Stimulated activated CD4-positive, alpha-beta T cell treated with anti-CD3 and anti-CD28 coated beads, Interleukin-15, amount 100 ng/mL, for 1 hour (primary cell): ENCODE data around the gene EPC1.
"Not testable (repeated sequence)": the region's sequence is repeated elsewhere in the genome, so short reads cannot be mapped to it uniquely, and the experiment has no call there.

Source experiments
- DNase-seq, 2 donors: peaks; one replicate each; pipeline ENCODE4 v3.0.0-alpha.2; 2020; ENCODE audit warnings: low read depth in 1 of 2, low spot score in 1 of 2

Gene EPC1, protein sequence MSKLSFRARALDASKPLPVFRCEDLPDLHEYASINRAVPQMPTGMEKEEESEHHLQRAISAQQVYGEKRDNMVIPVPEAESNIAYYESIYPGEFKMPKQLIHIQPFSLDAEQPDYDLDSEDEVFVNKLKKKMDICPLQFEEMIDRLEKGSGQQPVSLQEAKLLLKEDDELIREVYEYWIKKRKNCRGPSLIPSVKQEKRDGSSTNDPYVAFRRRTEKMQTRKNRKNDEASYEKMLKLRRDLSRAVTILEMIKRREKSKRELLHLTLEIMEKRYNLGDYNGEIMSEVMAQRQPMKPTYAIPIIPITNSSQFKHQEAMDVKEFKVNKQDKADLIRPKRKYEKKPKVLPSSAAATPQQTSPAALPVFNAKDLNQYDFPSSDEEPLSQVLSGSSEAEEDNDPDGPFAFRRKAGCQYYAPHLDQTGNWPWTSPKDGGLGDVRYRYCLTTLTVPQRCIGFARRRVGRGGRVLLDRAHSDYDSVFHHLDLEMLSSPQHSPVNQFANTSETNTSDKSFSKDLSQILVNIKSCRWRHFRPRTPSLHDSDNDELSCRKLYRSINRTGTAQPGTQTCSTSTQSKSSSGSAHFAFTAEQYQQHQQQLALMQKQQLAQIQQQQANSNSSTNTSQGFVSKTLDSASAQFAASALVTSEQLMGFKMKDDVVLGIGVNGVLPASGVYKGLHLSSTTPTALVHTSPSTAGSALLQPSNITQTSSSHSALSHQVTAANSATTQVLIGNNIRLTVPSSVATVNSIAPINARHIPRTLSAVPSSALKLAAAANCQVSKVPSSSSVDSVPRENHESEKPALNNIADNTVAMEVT

DNA sequence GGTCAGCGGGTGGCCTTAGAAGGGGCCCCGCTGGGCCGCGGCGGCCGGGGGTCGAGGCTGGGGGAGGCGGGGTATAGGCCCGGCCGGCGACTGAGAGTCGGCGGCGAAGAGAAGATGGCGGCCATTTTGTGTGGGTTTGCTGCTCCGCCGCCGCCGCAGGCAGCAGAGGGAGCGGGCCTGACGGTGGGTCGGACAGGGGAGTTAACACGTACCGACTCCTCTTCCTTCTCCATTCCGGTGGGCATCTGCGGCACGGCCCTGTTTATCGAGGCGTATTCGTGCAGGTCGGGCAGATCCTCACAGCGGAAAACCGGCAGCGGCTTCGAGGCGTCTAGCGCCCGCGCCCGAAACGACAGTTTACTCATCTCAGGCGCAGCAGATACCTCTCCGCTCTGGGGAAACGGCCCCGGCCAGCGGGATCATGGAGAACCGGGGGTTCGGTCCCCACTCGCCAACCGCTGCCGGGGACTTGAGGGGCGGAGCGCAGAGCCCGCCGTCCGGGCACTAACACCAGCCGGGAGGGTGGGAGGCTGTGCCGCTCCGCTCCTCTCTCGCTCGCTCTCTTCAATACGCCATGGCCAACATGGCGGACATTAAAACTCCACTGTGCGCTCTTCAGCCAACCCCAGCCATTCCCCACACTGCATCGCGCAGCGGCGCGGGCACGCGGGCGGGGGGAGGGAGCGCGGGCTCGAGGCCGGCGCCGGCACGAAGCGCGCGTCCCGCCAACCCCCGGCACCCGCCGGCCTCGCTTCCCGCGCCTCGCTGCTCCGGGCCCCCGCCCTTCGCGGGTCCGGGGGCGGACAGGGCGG is at the start of gene EPC1:
Gene EPC1, minus strand, starts transcription at position 608 of the 812 bp plus-strand sequence. Its CDS starts 243 bp downstream, at position 365.
- peak; percentile 77 to 83 for DNase-seq

DNA sequence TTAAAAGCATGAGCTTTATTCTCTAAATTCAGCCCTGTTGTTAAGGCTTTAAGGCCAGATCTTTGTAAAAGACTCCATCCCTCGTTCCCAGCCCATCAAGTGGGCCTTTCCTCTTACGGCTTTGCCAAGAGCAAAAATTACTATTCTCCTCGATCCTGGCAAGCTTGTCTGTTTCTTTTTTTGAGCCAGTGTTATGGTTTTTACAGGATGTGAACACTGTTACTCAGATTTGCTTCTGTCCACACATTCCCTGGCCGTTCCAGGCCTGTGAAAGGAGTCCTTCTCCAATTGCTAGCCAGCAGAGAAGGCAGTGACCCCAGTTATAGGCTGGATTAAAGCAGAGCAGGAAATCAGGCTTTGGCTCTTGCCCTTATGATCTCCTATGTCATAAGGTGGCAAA is 47.0 kb upstream of the EPC1 start:
- no peak for DNase-seq

DNA sequence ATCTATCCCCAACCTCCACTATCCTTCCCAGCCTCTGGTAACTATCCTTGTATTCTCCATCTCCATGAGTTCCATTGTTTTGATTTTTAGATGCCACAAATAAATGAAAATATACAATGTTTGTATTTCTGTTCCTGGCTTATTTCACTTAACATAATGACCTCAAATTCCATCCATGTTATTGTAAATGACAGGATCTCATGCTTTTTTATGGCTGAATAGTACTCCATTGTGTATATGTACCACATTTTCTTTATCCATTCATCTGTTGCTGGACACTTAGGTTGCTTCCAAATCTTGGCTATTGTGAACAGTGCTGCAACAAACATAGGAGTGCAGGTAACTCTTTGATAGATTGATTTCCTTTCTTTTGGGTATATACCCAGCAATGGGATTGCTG is 45.3 kb upstream of the EPC1 start:
- not testable (repeated sequence) for DNase-seq

DNA sequence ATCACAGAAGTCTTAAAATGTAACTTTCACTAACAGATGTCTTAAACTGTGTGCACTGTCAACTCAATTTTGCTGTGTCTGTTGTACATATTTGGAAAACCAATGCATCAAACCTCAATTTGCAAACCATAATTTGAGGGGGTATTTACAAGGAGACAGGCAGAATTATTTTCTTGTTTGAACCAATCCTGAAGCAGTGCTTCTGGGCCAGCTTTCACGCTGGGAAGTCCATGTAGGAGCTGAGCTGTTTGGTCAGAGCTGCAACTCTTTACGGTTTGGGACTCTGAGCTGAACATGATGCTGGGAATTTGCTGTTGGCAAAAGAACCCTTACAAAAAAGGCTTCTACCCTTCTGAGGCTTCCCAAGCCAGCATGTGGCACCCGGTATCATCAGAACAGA is 43.2 kb upstream of the EPC1 start:
- no peak for DNase-seq

DNA sequence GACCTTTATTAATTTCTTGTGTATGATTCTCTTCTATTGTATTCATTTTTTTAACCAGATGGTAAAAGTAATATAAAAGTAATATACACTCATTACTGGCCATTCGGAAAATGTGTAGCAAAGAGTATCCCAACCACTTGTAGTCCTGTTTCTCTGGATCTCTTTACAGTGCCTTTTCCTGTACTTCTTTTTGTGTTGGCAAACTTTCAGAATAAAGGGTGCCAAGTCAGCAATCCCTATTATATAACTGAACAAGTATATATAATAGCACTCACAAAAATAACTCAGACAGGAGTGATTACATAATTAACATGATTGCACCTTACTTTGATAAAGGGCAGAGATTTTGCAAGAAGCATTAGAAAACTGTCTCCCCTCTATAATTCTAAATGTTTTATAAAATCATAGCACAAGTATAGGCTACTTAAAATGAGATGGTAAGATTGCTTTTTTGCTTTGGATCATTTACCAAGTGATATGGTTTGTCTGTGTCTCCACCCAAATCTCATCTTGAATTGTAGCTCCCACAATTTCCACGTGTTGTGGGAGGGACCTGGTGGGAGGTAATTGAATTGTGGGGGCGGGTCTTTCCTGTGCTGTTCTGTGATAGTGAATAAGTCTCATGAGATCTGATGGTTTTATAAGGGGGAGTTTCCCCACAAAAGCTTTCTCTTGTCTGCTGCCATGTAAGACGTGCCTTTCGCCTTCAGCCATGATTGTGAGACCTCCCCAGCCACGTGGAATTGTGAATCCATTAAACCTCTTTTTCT is 41.5 kb upstream of the EPC1 start:
- no peak for DNase-seq

DNA sequence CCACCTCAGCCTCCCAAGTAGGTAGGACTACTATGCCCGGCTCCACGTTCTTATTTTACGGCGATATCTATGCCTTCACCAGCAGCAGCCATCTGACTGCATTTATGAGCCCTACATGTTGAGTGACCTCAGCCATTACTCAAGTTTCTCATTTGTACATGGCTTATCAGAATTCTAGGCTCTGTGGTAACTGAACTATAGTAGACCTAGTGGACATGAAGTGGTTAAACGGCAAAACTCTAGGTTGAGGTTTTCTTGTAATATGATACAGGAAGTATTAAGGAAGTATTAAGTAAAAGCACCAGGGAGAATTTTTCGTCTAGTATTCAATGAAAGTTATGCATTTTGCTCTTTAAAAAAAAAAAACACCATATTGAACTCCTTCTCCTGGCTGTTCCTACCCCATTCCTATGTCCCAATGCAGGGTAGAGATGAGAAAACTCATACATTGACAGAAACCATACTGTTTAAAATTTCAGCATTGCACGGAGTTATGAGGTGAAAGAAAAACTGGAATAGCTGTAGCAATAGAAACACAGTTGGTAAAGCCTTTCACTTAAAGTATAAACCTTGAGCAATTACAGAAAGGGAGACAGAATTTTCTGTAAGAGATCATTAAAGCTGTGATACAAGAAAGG is 39.8 kb upstream of the EPC1 start:
- DNase-seq: no peak

DNA sequence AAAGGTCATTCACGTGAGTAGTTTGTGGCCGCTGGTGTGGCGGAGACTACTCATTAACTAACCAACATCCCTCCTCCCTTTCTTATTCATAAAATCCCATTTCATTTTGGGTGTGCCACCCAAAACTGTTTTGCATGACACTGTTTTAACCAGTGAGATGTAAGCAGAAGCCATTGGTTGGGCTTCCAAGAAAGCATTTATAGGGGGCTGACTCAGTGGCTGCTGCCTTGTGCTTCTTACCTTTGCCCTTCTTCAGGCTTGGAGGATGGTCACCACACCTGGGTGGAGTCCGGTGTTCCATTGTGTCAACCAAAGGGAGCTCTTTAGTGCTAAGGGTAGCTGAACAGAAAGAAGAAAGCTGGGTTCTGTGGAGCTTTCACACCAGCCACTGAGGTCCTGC is 37.2 kb upstream of the EPC1 start:
- no peak for DNase-seq

DNA sequence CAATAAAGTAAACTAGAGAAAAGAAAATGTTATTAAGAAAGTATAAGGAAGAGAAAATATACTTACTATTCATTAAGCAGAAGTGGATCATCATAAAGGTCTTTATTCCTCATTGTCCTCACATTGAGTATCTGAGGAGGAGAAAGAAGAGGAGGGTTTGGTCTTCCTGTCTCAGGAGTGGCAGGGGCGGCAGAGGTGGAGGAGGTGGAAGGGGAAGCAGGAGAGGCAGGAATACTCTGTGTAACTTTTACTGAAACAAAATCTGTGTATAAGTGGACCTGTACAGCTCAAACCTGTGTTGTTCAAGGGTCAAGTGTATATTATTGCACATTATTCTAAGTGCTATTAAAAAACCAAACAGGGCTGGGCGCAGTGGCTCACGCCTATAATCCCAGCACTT is 34.2 kb upstream of the EPC1 start:
- no peak for DNase-seq

DNA sequence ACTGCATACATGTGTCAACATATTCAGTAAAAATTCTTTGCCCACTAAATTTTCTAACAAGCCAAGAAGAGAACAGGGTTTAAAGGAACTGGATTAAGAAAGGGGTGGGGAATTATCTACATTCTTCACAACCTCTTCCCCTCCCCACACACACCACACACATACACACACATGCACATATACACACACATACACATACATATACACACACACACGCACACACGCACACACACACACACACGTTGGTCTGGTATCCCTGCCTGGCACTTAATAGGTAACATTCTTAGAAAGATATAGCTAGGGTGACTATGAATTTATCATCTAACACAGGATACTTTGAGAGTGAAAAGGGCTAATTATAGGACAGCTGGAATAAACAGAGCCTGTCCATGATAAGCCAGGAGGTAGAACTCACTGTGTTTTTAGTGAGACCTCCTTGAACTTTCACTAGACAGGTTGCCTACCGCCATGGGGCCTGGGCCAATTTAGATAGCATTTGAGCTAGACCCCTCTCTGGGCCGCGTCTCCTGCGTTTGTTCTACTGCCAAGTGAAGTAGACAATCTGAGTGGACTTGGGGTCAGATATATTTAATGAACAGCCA is 33.1 kb upstream of the EPC1 start:
- no peak for DNase-seq

DNA sequence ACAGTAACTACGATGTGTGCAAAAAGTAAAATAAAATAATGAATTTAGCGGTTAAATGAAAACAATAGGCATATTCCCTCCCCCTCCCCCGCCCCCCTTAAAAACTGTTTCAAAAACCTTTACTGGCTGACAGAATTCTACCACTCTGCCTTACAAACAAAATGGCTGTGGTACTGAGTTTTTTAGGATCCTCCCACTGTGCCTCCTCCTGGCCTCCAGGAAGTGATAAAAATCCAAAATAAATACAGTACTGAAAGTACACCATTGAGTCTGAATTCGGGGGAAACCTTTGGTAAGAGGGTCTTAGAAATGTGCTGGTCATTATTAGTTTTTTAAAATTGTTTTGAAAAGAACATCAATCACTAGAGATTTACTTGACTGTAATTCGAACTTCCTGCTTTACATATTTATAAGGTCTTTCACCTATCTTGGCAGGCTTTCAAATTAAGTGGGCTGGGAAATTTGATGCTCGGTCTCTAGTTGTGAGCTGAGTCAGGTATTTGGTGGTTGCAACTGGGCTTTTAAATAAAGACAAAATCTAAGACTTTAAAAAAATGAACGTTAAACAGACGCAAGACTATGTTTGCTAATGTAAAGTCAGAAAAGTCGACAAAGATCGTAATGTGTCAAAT is 32.5 kb upstream of the EPC1 start:
- DNase-seq: no peak

DNA sequence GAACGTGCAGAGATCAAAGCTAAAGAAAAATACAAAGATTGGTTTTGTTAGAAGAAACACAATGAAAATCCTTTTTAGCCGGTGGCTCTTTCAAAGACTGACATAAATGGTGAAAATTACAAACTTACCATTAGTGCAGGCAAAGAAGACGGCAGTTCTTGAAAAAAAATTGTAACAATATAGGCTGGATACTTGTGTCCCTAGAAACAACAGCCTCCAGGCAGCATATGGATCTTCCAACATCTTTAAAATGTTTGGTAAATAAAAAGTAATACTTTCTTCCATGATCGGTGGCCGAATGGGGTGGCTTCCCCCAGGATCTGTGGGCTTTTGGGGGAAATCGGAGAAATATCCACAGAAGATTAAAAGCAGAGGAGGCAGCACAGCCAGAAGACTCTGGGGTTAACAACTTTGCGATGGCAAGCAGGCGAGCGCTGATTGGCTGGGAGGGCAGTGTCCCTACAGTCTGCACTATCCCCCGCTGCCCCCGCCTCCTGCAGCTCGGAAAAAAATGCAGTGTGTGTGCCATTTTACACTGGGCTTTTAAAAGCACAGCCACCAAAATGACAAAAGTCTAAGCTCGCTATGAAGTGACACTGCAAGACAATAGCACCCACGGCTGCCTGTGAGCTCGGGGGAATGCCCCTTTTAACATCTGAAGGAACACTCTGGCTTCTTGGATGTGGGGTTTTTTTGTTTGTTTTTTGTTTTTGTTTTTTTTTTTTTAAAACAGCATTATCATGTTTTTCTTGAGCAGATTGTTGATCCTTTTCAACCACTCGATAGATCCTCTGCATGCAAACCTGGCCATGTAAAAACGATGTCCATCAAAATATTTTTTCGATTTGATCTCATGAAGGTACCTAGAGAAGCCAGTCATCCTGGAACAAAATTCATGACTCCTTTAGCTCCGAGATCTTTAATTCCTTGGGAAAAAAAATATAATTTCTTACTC is 31.7 kb upstream of the EPC1 start:
- DNase-seq: peak; percentile 81

DNA sequence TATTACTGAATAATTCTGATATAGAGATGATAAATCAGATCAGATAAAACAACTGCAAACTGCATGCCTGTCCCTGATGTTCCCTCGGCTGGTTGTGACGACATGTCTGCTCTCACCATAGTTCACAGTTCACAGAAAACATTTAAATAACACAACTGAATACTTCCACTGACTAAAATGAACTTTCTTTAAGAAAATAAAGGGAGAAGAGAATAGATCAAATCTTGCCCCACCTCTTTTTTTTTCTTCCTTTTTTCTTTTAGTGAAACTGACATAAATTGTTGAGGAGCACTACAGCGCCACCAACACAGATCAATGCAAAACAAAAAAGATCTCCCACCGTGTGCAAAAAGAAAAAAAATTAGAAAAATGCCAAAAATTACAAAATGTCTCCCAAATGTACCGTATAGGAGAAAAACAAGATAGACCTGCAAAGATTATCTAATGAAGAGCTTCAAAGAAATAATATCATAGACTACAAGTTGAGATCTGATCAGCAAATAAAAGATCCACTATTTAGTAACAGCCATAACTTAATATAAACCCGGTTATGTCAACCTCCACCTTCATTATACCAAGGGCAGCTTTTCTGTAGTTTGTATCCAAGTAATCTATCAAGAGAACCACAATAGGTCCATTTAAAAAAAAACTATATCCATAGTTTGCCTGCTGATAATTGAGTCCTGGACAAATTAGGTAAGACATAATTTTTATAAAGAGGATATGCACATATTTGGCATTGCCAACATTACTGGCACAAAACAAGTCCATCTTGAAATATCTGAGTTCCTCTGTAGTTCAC is 30.7 kb upstream of the EPC1 start:
- no peak for DNase-seq

DNA sequence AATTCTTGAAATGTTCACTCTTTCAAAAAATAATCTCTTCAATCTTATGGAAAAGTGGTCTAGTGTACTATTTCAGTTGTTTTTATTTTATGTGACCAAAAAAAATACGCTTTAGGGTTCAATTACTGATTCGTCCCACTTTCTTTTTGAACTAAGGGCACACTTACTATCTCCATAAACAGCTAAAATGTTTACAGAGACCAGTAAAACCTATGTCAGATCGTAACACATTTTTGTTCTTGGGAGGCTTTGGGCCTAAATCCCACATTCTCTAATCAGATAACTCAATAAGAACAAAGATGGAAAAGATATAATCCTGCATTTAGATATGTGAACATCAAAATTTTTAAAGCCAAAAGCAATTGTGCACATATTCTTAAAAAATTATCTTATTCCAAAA is 29.8 kb upstream of the EPC1 start:
- no peak for DNase-seq

DNA sequence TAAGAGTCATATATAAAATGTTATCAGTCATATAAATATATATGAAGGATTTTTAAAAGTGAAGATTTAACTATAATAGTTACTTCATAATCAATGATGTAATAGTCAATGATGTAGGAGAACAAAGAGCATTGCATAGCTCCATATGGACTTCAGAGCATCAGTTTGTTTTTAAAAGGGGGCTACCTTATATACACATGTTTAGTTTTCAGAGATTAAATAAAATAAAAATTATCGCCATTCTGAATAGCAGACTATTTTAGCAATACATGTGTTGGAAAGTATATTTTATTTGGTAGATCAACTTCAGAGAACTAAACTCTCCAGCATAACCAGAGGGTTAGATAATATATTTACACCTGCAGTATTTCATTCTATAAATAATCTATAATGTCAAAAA is 29.1 kb upstream of the EPC1 start:
- no peak for DNase-seq

DNA sequence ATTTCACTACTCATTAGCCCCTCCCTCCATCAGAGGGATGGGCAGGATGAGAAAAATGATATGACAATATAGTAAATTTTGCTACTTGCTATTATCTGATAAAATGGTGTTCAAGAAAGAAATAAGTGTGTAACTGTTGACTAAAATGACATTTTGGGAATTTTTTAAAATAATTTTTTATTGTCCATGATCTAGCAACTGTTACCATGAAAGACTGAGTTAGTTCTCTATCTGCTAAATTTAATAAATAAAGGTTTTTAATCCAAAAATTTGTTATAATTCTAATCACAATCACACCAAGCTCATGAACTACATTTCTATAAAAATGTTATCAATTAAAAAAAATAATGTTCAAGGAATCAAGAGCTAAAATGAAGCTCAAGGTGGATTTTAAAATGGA is 28.7 kb upstream of the EPC1 start:
- no peak for DNase-seq

DNA sequence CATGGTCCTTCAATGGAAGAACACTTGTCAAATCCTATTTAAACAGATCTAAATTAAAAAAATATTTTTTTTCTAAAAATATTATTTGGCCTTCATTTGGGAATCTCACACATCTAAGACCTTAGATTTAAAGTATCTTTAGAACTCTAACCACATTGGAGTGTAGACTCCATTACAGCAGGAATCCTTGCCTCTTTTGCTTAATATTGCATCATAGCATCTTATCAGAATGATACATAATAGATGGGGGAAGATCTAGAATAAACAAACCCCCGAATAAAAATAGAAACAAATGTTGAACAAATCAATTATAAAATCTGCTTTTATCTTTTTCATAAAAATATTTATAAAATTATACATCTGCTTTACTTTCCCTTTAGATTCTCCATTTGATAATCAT is 27.6 kb upstream of the EPC1 start:
- DNase-seq: no peak

DNA sequence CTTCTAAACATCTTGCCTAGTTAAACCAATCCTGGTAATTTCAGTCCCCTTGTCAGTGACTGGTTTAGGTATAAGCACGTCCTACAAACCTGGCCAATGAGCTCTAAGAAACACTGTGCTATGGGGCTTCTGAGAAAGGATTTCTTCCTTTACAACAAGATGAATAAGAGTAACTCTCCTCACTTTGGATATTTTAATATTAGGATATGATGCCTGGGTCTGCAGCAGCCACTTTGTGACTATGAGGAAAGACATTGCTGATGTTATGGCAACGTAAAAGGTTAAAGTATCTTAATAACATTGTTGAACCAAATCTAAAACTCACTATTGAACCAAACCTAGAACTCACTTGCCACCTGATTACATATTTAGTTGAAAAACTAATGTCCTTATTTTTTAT is 26.5 kb upstream of the EPC1 start:
- DNase-seq: no peak

DNA sequence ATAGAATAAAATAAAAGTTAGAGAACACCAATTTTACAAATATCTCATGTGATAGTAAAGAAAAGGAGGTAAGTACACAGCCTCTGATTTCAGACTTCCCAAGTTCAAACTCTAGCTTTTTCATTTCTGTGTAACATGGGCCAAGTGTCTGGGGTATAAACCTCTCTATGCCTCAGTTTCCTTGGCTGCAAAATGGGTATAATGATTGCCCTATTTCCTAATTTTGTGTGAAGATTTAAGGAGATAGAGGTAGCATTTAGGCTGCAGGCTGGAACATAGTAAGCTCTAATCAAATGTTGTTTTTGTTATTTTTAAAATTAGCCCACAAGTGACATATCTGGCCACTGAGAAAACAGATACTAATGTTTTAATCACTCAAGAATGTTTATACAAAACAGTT is 26.1 kb upstream of the EPC1 start:
- DNase-seq: no peak
